OCI-LY3 (cell line): ENCODE results near the gene FMO4.
A peak's percentile ranks its signal among the peaks of the same experiment; 100 is the strongest.

Experiments
- H2AFZ ChIP-seq: fragments of 200-600, 300-600 bp; shearing (Covaris generic); 2 replicates; pipeline ENCODE4 v1.6.0; 2014; ENCODE audit warnings: antibody characterized with exemption, low read depth, low read length
- H3K27ac ChIP-seq: fragments of 200-600, 300-600 bp; sonication (generic); 2 replicates; pipeline ENCODE4 v1.5.1; 2014; ENCODE audit warnings: mild to moderate bottlenecking, low read length, moderate library complexity, mixed read lengths
- H3K27me3 ChIP-seq: fragments of 200-600, 300-600 bp; sonication (generic); 2 replicates; pipeline ENCODE4 v1.6.1; 2014; ENCODE audit warnings: low read depth, low read length, mixed read lengths
- H3K36me3 ChIP-seq: fragments of 200-600, 300-600 bp; sonication (generic); replicated peaks from 2 replicates; pipeline ENCODE3; 2014; ENCODE audit warnings: low read depth, low read length, mixed read lengths
- H3K4me1 ChIP-seq: fragments of 300-600, 200-600 bp; sonication (generic); 2 replicates; pipeline ENCODE4 v1.6.1; 2014; ENCODE audit warnings: low read length, mixed read lengths
- H3K4me2 ChIP-seq: fragments of 200-600, 300-600 bp; sonication (generic); 2 replicates; pipeline ENCODE4 v1.6.1; 2014; ENCODE audit warnings: low read length, mixed read lengths
- H3K4me3 ChIP-seq: fragments of 300-600, 200-600 bp; sonication (generic); 2 replicates; pipeline ENCODE4 v1.5.1; 2014; ENCODE audit warnings: antibody characterized with exemption, mild to moderate bottlenecking, low read length, moderate library complexity
- H3K79me2 ChIP-seq: fragments of 300-600, 200-600 bp; shearing (Covaris generic); 2 replicates; pipeline ENCODE4 v1.6.1; 2014; ENCODE audit warnings: mild to moderate bottlenecking, low read length, mixed read lengths
- H3K9ac ChIP-seq: fragments of 300-600, 200-600 bp; shearing (Covaris generic); 2 replicates; pipeline ENCODE4 v1.6.0; 2014; ENCODE audit warnings: mild to moderate bottlenecking, low read length, moderate library complexity
- H3K9me3 ChIP-seq: fragments of 200-600, 300-600 bp; shearing (Covaris generic); 2 replicates; pipeline ENCODE4 v1.6.1; 2014; ENCODE audit warnings: low read length, mixed read lengths; ENCODE audit not compliant: insufficient read depth
- H4K20me1 ChIP-seq: fragments of 200-600, 300-600 bp; sonication (generic); 2 replicates; pipeline ENCODE4 v1.6.1; 2016; ENCODE audit warnings: low read length, mixed read lengths; ENCODE audit not compliant: insufficient read depth
- CTCF ChIP-seq: fragments of 200-600, 300-600 bp; sonication (generic); IDR thresholded peaks from 2 replicates; pipeline ENCODE4 v1.5.1; 2014; ENCODE audit warnings: antibody characterized with exemption, low read length, low read depth
- EZH2phosphoT487 ChIP-seq: fragments of 200-600 bp; shearing (Covaris generic); IDR thresholded peaks from 2 replicates; pipeline ENCODE4 v1.6.1; 2018; ENCODE audit warnings: antibody characterized with exemption, mixed run types, low read depth

Gene FMO4

DNA sequence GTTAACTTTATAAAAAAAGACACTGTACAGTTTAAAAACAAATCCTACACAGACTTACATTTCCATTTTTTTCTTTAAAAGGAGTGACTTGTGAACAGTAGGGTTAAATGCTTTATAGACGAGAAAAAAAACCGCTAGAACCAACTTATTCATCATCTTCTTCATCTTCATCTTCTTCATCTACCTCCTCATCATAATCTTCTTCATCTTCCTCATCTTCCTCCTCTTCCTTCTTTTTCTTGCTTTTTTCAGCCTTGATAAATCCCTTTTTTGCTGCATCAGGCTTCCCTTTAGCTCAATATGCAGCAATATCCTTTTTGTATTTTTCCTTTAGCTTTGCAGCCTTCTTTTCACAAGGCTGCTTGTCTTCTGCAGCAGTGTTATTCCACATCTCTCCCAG is 43.2 kb upstream of the FMO4 start:
- no peak overlapping the region for H3K27ac ChIP-seq
- no peaks in the 10 kb centered on the region for H4K20me1 ChIP-seq
- H3K9ac ChIP-seq: no peak overlapping the region
- H3K4me2 ChIP-seq: no peak overlapping the region
- H3K27me3 ChIP-seq: no peaks in the 10 kb centered on the region
- H3K9me3 ChIP-seq: no peaks in the 10 kb centered on the region
- TF ChIP-seq EZH2phosphoT487: no peak
- no peak for TF ChIP-seq CTCF
- no peaks in the 10 kb centered on the region for H3K79me2 ChIP-seq
- H3K36me3 ChIP-seq: no peaks in the 10 kb centered on the region
- H3K4me1 ChIP-seq: peaks cover 10% of the 10 kb centered on the region
- no peak overlapping the region for H3K4me3 ChIP-seq
- H2AFZ ChIP-seq: no peak overlapping the region

- H3K36me3 ChIP-seq: no peaks in the 10 kb centered on the region
- no peak overlapping the region for H3K9ac ChIP-seq
- no peaks in the 10 kb centered on the region for H4K20me1 ChIP-seq
- no peak overlapping the region for H3K4me3 ChIP-seq
- H3K4me2 ChIP-seq: no peak overlapping the region
- no peak for TF ChIP-seq EZH2phosphoT487
- TF ChIP-seq CTCF: no peak
- no peak overlapping the region for H3K27ac ChIP-seq
- H3K4me1 ChIP-seq: peaks cover 42% of the 10 kb centered on the region
- no peak overlapping the region for H2AFZ ChIP-seq
- H3K9me3 ChIP-seq: no peaks in the 10 kb centered on the region
- no peaks in the 10 kb centered on the region for H3K79me2 ChIP-seq
- H3K27me3 ChIP-seq: no peaks in the 10 kb centered on the region
Measured at GRCh38 chr1:171277534-171277933, 36.4 kb upstream of the FMO4 start.

DNA sequence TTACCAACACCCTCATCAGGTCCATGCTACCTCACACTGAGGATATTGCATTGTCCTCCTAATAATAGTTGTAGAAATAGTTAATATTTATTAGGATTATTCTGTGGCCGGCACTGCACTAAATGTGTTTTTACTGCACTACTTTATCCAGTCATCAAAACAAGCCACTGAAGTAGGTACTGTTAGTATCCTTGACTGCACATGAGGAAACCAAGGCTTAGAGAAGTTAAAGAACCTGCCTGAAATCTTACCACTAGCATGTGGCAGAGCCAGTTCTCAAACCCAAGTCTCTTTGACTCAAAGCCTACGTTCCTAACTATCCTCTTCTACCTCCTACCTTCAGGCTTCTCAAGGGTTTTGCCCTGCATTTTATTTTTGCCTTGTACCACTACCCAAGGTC is 34.7 kb upstream of the FMO4 start:
- Histone ChIP-seq H3K36me3 (no peaks in the 10 kb centered on the region), H2AFZ (peak overlapping the region; percentile 67), H3K9ac (peak overlapping the region; percentile 61), H3K27ac (peak overlapping the region; percentile 90), H3K4me2 (peak overlapping the region; percentile 71), H3K9me3 (no peaks in the 10 kb centered on the region), H3K79me2 (no peaks in the 10 kb centered on the region), H4K20me1 (no peaks in the 10 kb centered on the region), H3K4me1 (peaks cover 58% of the 10 kb centered on the region), H3K4me3 (peak overlapping the region; percentile 46), H3K27me3 (no peaks in the 10 kb centered on the region)
- TF ChIP-seq CTCF: no peak
- TF ChIP-seq EZH2phosphoT487: no peak

DNA sequence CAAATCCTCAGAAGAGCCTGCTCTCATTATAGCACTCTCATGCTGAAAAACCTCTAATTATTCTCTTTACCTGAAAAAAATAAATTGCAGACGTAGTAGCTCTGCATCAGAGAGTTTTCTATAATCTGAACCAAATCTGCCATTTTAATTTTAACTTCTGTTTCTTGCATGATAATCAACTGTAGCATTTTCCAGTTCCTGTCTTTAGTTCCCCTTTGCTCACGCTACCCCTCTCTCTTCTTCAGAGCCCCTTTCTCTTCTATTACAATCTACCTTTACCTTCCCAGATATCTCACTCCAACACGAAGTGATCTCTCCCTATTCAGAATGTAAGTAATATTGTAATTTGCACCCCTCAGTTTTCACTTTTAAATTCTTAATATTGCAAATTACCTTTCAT is 34.3 kb upstream of the FMO4 start:
- TF ChIP-seq EZH2phosphoT487 (no peak), CTCF (no peak)
- no peaks in the 10 kb centered on the region for H3K79me2 ChIP-seq
- no peaks in the 10 kb centered on the region for H3K9me3 ChIP-seq
- H3K4me1 ChIP-seq: peaks cover 61% of the 10 kb centered on the region
- no peaks in the 10 kb centered on the region for H3K36me3 ChIP-seq
- H4K20me1 ChIP-seq: no peaks in the 10 kb centered on the region
- H2AFZ ChIP-seq: peak overlapping the region; percentile 67
- peak overlapping the region; percentile 61 for H3K9ac ChIP-seq
- H3K4me2 ChIP-seq: peak overlapping the region; percentile 71
- H3K4me3 ChIP-seq: peak overlapping the region; percentile 46
- H3K27ac ChIP-seq: peak overlapping the region; percentile 90
- H3K27me3 ChIP-seq: no peaks in the 10 kb centered on the region
